GM12878 (cell line): ENCODE measurements around the gene IL1B. TPM values are rescaled to one million over a fixed set of nuclear protein-coding genes. Genes with fewer than 3 reads are reported as not detected.

Experiments
- ATAC-seq: fragments of 200-7000 bp; cut with Tn5 transposase; 3 replicates; pipeline ENCODE4 v1.9.1; 2020; ENCODE audit warnings: mild to moderate bottlenecking, moderate library complexity
- BruUV-seq: library from RNA; stranded (reverse); fragments of 400-500 nt; replicated peaks from 2 replicates; lab custom pipeline; 2021; lab: Mats Ljungman, UMichigan
- CTCF ChIA-PET: fragments of 300-600 bp; sonication (Branson Sonifier 250); formaldehyde crosslinking; extraction: SDS; loops from one replicate; lab custom pipeline; 2021; ENCODE audit warnings: inconsistent platforms; lab: Yijun Ruan, JAX
- POLR2A ChIA-PET: fragments of 350-600 bp; formaldehyde crosslinking; extraction: SDS; loops from one replicate; lab custom pipeline; 2021; ENCODE audit warnings: inconsistent platforms; lab: Charles Lee
- RAD21 ChIA-PET: fragments of 300-600 bp; sonication (Branson Sonifier 250); formaldehyde crosslinking; loops from one replicate; lab custom pipeline; 2023; ENCODE audit warnings: antibody characterized with exemption; ENCODE audit not compliant: unreplicated experiment; lab: Charles Lee
- SMC1A ChIA-PET: fragments of 300-600 bp; sonication (Branson Sonifier 250); formaldehyde crosslinking; loops from one replicate; lab custom pipeline; 2023; ENCODE audit not compliant: unreplicated experiment, uncharacterized antibody; lab: Charles Lee
- DNase-seq: peaks from one replicate; pipeline ENCODE4 v3.0.0-alpha.2; 2011; ENCODE audit warnings: low read depth, low spot score
- FAIRE-seq: peaks from 3 replicates; lab custom pipeline; 2011; peaks lifted over from hg19 to GRCh38; lab: Jason Lieb, UNC
- H2AFZ ChIP-seq: 2 replicates; pipeline ENCODE4 v1.6.0; 2011; ENCODE audit warnings: low read depth, low read length, control low read depth; ENCODE audit not compliant: control insufficient read depth
- H3K27ac ChIP-seq: 2 replicates; pipeline ENCODE4 v1.5.1; 2011; ENCODE audit warnings: control low read depth; ENCODE audit not compliant: control insufficient read depth, insufficient read depth
- H3K27me3 ChIP-seq, 2 experiments: replicated peaks in 1 of 2; 2 replicates each; pipeline versions ENCODE4 v1.6.0 to v1.6.1; 2011; ENCODE audit warnings: low read length in 1 of 2; ENCODE audit not compliant: control insufficient read depth in 2 of 2, insufficient read depth in 2 of 2
- H3K36me3 ChIP-seq, 2 experiments: 2 replicates each; pipeline ENCODE4 v1.5.1; 2011; ENCODE audit warnings: low read length in 1 of 2; ENCODE audit not compliant: control insufficient read depth in 2 of 2, insufficient read depth in 2 of 2
- H3K4me1 ChIP-seq: 2 replicates; pipeline ENCODE4 v1.6.1; 2011; ENCODE audit warnings: mild to moderate bottlenecking, low read length, moderate library complexity, mixed read lengths; ENCODE audit not compliant: control insufficient read depth, insufficient read depth
- H3K4me2 ChIP-seq: 2 replicates; pipeline ENCODE4 v1.6.0; 2011; ENCODE audit warnings: control low read depth; ENCODE audit not compliant: control insufficient read depth, insufficient read depth
- H3K4me3 ChIP-seq: fragments of 200-600 bp; sonication (generic); 2 replicates; pipeline ENCODE4 v1.5.1; 2016
- H3K79me2 ChIP-seq: 2 replicates; pipeline ENCODE4 v1.6.0; 2011; ENCODE audit warnings: low read length; ENCODE audit not compliant: control insufficient read depth, insufficient read depth
- H3K9ac ChIP-seq: 2 replicates; pipeline ENCODE4 v1.8.0; 2011; ENCODE audit warnings: low read length, control low read depth, mixed read lengths; ENCODE audit not compliant: control insufficient read depth, insufficient read depth
- H3K9me3 ChIP-seq: replicated peaks from 3 replicates; pipeline ENCODE4 v1.5.1; 2011; ENCODE audit warnings: mild to moderate bottlenecking, low read length; ENCODE audit not compliant: control insufficient read depth, insufficient read depth
- H4K20me1 ChIP-seq: 2 replicates; pipeline ENCODE4 v1.6.0; 2011; ENCODE audit not compliant: control insufficient read depth, insufficient read depth
- CHD2 ChIP-seq: IDR thresholded peaks from 2 replicates; pipeline ENCODE4 v1.6.1; 2011; ENCODE audit warnings: low read depth, low read length, improper control_type of control experiment, borderline replicate concordance
- CUX1 ChIP-seq: IDR thresholded peaks from 2 replicates; pipeline ENCODE4 v1.6.1; 2012; ENCODE audit warnings: improper control_type of control experiment, low read depth, low read length; ENCODE audit not compliant: insufficient replicate concordance
- DPF2 ChIP-seq: fragments of 450-650 bp; IDR thresholded peaks from 2 replicates; pipeline ENCODE4 v1.6.1; 2017; ENCODE audit warnings: mild to moderate bottlenecking
- FOXM1 ChIP-seq: IDR thresholded peaks from 2 replicates; pipeline ENCODE4 v1.6.1; 2012; ENCODE audit warnings: low read depth, mild to moderate bottlenecking, inconsistent platforms, low read length, moderate library complexity
- JUNB ChIP-seq: IDR thresholded peaks from 2 replicates; pipeline ENCODE4 v1.6.1; 2016; ENCODE audit warnings: antibody characterized with exemption, mild to moderate bottlenecking
- KLF5 ChIP-seq: fragments of 450-650 bp; IDR thresholded peaks from 2 replicates; pipeline ENCODE4 v1.6.1; 2014; ENCODE audit warnings: mild to moderate bottlenecking; ENCODE audit not compliant: partially characterized antibody
- MTA2 ChIP-seq: fragments of 450-650 bp; IDR thresholded peaks from 2 replicates; pipeline ENCODE4 v1.6.1; 2016; ENCODE audit warnings: low read depth, mild to moderate bottlenecking, moderate library complexity
- NR2C2 ChIP-seq: IDR thresholded peaks from 2 replicates; pipeline ENCODE4 v1.6.1; 2011; ENCODE audit warnings: borderline replicate concordance, low read depth; ENCODE audit not compliant: control insufficient read depth, insufficient read length
- RELA ChIP-seq: fragments of 450-650 bp; IDR thresholded peaks from 2 replicates; pipeline ENCODE4 v1.8.0; 2014; ENCODE audit warnings: borderline replicate concordance; ENCODE audit not compliant: partially characterized antibody
- RUNX3 ChIP-seq: IDR thresholded peaks from 2 replicates; pipeline ENCODE4 v1.6.1; 2012; ENCODE audit warnings: low read length, inconsistent platforms
- SREBF2 ChIP-seq: IDR thresholded peaks from 2 replicates; pipeline ENCODE4 v1.6.1; 2012; ENCODE audit warnings: mild to moderate bottlenecking, low read length
- TBL1XR1 ChIP-seq: IDR thresholded peaks from 2 replicates; pipeline ENCODE4 v1.6.1; 2012; ENCODE audit warnings: low read depth, low read length, improper control_type of control experiment
- ZBTB33 ChIP-seq: fragments of 450-650 bp; IDR thresholded peaks from 2 replicates; pipeline ENCODE4 v1.6.1; 2017; ENCODE audit warnings: mild to moderate bottlenecking
- ZBTB40 ChIP-seq: fragments of 450-650 bp; IDR thresholded peaks from 2 replicates; pipeline ENCODE4 v1.6.1; 2016; ENCODE audit warnings: mild to moderate bottlenecking, moderate library complexity, borderline replicate concordance
- WGBS: methylation state at CpG from one replicate; pipeline ENCODE4 v1.1.6; 2016; ENCODE audit warnings: low lambda C conversion rate; ENCODE audit not compliant: insufficient replicate concordance, insufficient coverage; ENCODE audit errors: missing lambda C conversion rate; 5-methylcytosine and 5-hydroxymethylcytosine counted together
- in situ Hi-C: fragments of 300-500 bp; cut with MboI; formaldehyde crosslinking; loops from 9 replicates; pipeline ENCODE4 v1.14.3; 2018; ENCODE audit warnings: mixed read lengths
- intact Hi-C: fragments of 100-400 bp; cut with micrococcal nuclease; formaldehyde crosslinking; loops from one replicate; pipeline ENCODE4 v1.14.2; 2022; ENCODE audit not compliant: unreplicated experiment
- polyA plus RNA-seq, 11 experiments: library from polyadenylated mRNA; depleted of rRNA in 4 of 11; unstranded in 6 of 11; stranded (reverse) in 5 of 11; fragments of >200 nt; fragmentation: Nextera tagmentation in 4 of 11; fragmentation: Illumina TruSeq in 1 of 11; extraction: Ambion mirVana in 4 of 11; extraction: Trizol in 1 of 11; gene quantifications; 1 replicate in 1 of 11; 2 replicates in 10 of 11; pipeline versions ENCODE4 v1.2.1 to v1.2.3, GENCODE V29; 2011 to 2016; ENCODE audit warnings: inconsistent platforms in 2 of 11, missing spikeins in 2 of 11, low read depth in 1 of 11
- total RNA-seq, 4 experiments: library from RNA; depleted of rRNA in 3 of 4; stranded (reverse); fragments of >200 nt in 3 of 4; fragmentation: Illumina TruSeq in 1 of 4; extraction: Trizol in 1 of 4; gene quantifications; 2 replicates each; pipeline versions ENCODE4 v1.2.1 to v1.2.3, GENCODE V29; 2013 to 2021

The IL1B gene
- total and polyA plus RNA-seq, 10 of the 15 experiments (the other 5 are each of a cell fraction or from before 2014, with no cell fraction given): 0.20 to 1.6 (median 0.84) TPM

DNA sequence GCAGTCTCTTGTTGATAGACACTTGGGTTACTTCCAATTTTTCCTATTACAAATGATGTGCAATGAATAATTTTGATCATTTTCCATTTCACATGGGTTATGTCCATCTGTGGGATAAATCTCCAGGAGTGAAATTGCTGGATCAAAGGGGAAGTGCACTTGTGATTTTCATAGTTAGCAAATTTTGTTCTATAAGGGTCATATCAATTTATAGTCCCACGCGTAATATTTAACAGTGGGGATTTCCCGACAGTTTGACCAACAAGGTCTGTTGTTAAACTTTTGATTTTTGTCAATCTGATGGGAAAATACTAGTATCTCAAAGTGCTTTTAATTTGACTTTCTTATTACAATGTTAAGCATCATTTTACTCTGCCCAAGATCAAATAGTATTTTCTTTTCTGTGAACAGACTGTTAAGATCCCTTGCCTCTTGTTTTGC is 8.3 kb downstream of the IL1B start:
- no peak for DNase-seq
- ChIA-PET SMC1A (interaction anchor here (1.0 to 1.2 kb wide), 3 partner anchors 9 to 46 kb away, joined by 3 to 4 read pairs (median 3); partner anchors contain the start of gene IL1B), RAD21 (no interaction called here), POLR2A (no interaction called here), CTCF (interaction anchor here (1.2 kb wide), 1 partner anchor 8 kb away, joined by 3 read pairs; the partner anchor contains the start of gene IL1B)
- no peaks in the 10 kb centered on the region for H3K27me3 ChIP-seq
- no TSS peak for BruUV-seq
- H3K9ac ChIP-seq: no peak overlapping the region
- ATAC-seq: no peak
- FAIRE-seq: no peak
- WGBS: 79% methylated on average over 3 of the region's 3 CpGs
- no peak overlapping the region for H3K4me3 ChIP-seq
- no peaks in the 10 kb centered on the region; the same call in 2 of the 3 replicates for H3K9me3 ChIP-seq
- in situ Hi-C loops (no loop called here), intact Hi-C loops (no loop called here)
- H3K4me2 ChIP-seq: no peak overlapping the region
- no peaks in the 10 kb centered on the region for H4K20me1 ChIP-seq
- H3K36me3 ChIP-seq: no peaks in the 10 kb centered on the region
- H3K79me2 ChIP-seq: no peaks in the 10 kb centered on the region
- no peak overlapping the region for H2AFZ ChIP-seq
- peaks cover 19% of the 10 kb centered on the region for H3K4me1 ChIP-seq
- H3K27ac ChIP-seq: no peak overlapping the region
- no peak for TF ChIP-seq NR2C2
- TF ChIP-seq FOXM1: no peak
- no peak for TF ChIP-seq ZBTB33
- no peak for TF ChIP-seq SREBF2
- no peak for TF ChIP-seq TBL1XR1
- no peak for TF ChIP-seq CHD2
- TF ChIP-seq ZBTB40: no peak
- no peak for TF ChIP-seq RUNX3
- TF ChIP-seq CUX1: no peak
- TF ChIP-seq KLF5: no peak
- TF ChIP-seq RELA: no peak
- no peak for TF ChIP-seq JUNB
- TF ChIP-seq MTA2: no peak
- no peak for TF ChIP-seq DPF2
